SIG-M5 (cell line): ENCODE measurements around the gene TGFB3.
"Not testable (repeated sequence)": the region's sequence is repeated elsewhere in the genome, so short reads cannot be mapped to it uniquely, and the experiment has no call there.

ENCODE experiments used
- DNase-seq: peaks from one replicate; lab custom pipeline; 2025; lab: John Stamatoyannopoulos, UW

TGFB3 gene

GRCh38 chr14:75981426-75982265, at the start of gene TGFB3:
Gene TGFB3, minus strand, starts transcription at chr14:75981995. Its CDS starts 1,102 bp downstream, at chr14:75980893.
- DNase-seq: no peak

- no peak for DNase-seq
Measured at GRCh38 chr14:76024211-76024907, 42.6 kb upstream of the TGFB3 start.

DNA sequence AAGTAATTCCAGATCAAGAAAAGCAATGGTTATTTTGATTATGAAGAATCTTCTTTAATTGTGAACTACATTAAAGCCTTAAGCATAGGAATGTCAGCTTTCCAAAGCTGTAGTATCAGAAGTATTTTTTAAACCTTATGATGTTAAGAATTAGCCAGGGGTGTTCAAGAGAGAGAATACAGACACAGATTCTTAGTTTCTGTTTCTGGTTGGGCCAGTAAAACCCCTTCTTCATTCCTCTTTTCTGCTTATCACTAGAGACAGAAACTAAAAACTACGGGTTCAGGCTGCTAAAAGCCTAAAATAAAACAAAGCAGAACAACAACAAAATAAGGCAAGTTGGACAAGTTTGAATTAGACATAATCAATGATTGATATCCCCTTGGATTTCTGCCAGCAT, 42.0 kb upstream of the TGFB3 start:
- DNase-seq: no peak

- no peak for DNase-seq
Measured at GRCh38 chr14:76022991-76023390, 41.2 kb upstream of the TGFB3 start.

DNA sequence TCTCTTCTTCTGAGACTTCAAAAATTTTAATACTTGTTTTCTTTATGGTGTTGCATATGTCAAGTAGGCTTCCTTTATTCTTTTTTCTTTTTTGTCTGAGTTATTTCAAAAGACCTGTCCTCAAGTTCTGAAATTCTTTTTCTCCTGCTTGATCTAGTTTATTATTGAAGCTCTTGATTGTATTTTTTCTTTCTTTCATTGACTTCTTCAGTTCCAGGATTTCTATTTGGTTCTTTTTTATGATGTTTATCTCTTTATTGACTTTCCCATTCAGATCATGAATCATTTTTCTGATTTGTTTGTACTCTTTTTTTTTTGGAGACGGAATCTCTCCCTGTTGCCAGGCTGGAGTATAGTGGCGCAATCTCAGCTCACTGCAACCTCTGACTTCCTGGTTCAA, 37.9 kb upstream of the TGFB3 start:
- DNase-seq: no peak

- no peak for DNase-seq
Measured at GRCh38 chr14:76015668-76016067, 33.9 kb upstream of the TGFB3 start.

GRCh38 chr14:76015191-76015590, 33.4 kb upstream of the TGFB3 start:
- DNase-seq: no peak

DNA sequence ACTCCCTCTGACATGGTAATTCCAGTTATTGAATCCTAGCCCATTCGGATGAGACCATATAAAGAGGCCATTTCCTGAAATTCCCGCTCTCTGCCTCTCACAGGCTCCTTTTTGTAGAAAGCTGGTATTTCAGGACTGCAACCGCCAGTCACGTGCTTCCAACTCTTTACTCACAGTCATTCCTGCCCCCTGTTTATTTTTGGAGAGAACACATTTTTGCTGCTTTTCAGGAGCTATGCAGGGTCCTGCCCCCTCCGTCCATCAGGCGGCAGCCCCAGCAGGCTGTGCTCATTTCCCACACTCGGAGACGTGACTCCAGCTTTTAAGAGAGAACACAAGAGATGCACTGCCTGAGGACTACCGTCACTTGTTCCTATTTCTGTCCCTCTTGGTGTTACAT, 30.6 kb upstream of the TGFB3 start:
- DNase-seq: no peak

GRCh38 chr14:76011930-76012329, 30.1 kb upstream of the TGFB3 start:
- no peak for DNase-seq

GRCh38 chr14:76009627-76010026, 27.8 kb upstream of the TGFB3 start:
- DNase-seq: not testable (repeated sequence)

DNA sequence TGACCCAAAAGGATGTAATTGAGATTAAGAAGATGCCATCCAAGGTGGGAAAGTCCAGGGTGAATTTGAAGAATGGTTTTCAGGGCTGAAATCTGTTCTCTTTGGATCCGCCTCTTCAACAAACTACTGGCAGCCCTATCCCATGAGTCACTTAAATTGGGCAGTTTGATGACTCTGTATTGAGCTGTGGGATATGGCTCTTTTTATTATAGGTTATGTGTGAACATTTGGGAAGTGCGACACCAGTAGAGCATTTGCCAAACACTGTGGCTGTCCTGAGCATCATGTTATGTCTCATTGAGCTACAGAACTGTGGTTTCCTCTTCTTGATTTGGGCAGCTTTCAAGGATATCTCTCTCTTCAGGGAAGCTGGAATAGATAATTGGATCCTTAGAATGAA, 26.1 kb upstream of the TGFB3 start:
- no peak for DNase-seq

GRCh38 chr14:76007379-76007778, 25.6 kb upstream of the TGFB3 start:
- no peak for DNase-seq

GRCh38 chr14:76006253-76006652, 24.5 kb upstream of the TGFB3 start:
- DNase-seq: no peak

DNA sequence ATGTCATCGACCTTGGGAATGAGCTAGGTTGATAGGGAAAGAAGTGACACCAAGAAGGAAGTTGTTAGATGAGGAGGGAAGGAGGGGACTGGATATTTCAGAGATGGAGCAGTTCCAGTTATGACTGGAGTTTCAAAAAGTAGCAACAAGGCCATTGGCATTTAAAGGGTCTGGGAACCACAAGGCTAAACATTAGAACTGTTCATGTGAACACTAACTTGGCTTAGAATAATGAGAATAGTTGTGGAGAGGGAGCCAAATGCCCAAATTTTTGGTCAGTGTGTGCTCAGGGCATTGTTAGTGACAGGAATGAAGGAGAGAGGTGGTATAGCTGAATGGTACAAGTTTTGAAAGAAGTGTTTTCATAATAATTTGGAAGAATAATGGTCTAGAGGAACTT, 20.6 kb upstream of the TGFB3 start:
- DNase-seq: no peak

- DNase-seq: no peak
Measured at GRCh38 chr14:75999511-76000190, 17.9 kb upstream of the TGFB3 start.

- DNase-seq: no peak
Measured at GRCh38 chr14:75996488-75996887, 14.7 kb upstream of the TGFB3 start.

GRCh38 chr14:75995372-75996041, 13.7 kb upstream of the TGFB3 start:
- no peak for DNase-seq

GRCh38 chr14:75993567-75994041, 11.8 kb upstream of the TGFB3 start:
- no peak for DNase-seq

DNA sequence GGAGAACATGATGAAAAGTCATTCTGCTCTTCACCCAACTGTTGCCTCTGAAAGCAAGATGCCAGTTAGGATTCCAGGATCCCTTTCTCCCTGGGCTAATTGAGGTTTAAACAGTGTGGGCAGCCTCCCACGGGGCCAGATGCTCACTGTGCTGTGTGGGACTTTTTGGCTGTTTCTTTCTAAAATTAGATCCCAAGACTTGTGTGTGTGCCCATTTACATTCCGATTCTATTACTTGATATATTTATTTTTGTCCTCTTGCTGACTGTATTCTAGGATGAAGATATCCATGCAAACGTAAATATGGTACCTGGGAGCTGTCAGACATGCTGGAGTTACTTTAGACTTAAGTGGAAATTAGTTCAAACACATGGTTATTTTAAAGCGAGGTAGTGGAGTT, 10.0 kb upstream of the TGFB3 start:
- DNase-seq: no peak

DNA sequence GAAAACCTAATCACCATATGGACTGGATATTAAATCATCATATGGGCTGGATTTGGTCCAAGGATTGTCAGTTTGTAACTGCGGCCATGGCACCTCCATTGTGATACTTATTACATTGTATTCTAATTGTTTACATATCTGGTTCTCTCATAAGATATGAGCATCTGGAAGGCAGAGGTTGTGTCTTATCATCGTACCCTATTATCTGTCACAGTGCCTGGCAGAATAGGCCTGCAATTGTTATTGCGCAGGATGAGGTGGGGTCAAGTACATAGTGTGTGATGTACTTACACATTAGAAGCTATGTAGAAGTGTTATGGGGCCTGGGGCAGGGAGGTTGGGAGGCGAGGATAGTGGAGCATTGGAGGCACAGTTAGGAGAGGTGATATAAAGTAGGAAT, 8.5 kb upstream of the TGFB3 start:
- DNase-seq: no peak

- DNase-seq: no peak
Measured at GRCh38 chr14:75989134-75989533, 7.3 kb upstream of the TGFB3 start.
